Measurements from ENCODE around the gene SULT4A1.
A peak's percentile ranks its signal among the peaks of the same experiment; 100 is the strongest.
"Not testable (repeated sequence)": the region's sequence is repeated elsewhere in the genome, so short reads cannot be mapped to it uniquely, and the experiment has no call there.

Gene SULT4A1

DNA sequence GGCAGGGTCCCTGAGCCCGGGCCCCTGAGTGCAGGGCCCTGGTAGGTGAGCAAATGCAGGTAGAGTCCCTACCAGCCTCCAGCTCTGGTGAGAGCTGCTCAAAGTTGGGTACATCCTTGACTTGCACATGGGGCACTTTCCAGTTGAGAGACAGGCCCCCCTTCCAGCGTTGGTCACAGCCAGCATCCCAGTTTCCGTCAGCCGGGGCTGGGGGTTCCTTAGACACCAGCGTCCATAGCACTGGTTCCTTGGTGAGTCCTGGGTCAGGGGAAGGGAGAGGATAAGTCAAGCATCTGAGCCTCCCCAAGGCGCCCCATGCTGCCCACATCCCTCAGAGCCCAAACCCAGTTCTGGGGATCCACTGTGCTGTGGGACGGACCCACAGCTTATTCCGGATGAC lies 23.9 kb upstream of the SULT4A1 start:
- DNase-seq, result no peak

DNA sequence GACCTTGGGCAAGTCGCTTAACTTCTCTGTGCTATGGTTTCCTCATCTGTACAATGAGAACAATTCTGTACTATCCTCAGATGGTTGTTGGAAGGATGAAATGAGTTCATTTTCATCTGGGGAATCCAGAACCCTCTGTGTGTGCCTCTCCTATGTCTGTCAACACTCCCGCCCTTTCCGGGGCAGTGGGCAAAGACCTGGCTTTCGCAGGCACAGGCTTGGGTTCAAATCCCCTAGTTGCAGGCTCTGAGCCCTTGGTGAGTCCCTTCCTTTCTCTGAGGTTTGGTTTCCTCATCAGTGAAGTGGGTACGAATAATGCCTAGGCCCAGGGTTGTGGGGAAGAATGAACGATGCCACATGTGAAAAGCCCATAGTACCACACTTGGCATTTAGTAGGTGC lies 23.5 kb upstream of the SULT4A1 start:
- DNase-seq, result no peak

DNA sequence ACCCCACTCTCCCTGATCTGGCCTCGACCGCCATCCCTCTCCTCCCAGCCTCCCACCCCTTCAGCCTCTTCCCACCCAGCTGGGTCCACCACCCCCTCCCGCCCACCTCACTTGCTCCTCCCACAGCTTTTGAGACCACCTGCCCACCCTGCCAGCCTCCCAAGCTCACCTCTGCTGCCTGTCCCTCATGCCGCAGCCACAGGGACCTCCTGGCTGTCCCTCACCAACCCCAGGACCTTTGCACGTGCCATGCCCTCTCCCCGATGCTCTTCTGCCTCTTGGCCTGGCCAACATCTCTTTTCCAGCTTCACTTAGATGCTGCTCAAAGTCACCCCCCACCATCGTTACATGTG lies 23.0 kb upstream of the SULT4A1 start:
- no peak for DNase-seq

DNA sequence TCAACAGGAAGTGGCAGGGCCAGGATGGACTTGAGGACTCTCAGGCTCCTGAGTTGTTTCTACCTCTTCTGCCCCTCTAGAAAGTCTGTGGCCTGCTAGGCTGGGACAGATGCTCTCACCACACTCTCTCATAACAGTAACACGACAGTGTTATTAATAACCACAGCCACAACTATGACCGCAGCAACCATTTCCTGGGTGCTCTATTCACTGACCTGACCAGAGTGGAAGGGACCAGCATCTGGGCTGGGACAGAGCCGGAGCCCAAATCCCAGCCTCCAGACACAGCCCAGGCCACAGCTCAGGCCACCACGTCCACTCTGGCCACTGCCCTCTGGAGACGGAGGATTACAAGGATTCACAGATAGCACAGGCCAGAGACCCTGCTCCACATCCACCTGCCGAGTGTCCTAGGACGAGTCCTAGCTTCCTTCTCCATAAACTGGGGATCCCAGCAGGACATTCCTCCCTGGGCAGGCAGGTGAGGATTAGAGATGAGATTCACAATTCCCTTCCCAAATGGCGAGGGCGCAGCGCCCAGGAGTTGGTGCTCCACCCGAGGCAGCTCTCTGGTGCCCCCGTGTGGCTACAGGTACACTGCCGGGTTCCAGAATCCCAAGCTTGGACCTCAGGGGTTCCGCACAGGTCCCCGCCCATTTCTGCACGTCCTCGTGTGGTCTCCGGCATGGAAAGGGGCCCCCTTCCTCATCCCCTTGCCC lies 22.4 kb upstream of the SULT4A1 start:
- peak; percentile 32 for DNase-seq

DNA sequence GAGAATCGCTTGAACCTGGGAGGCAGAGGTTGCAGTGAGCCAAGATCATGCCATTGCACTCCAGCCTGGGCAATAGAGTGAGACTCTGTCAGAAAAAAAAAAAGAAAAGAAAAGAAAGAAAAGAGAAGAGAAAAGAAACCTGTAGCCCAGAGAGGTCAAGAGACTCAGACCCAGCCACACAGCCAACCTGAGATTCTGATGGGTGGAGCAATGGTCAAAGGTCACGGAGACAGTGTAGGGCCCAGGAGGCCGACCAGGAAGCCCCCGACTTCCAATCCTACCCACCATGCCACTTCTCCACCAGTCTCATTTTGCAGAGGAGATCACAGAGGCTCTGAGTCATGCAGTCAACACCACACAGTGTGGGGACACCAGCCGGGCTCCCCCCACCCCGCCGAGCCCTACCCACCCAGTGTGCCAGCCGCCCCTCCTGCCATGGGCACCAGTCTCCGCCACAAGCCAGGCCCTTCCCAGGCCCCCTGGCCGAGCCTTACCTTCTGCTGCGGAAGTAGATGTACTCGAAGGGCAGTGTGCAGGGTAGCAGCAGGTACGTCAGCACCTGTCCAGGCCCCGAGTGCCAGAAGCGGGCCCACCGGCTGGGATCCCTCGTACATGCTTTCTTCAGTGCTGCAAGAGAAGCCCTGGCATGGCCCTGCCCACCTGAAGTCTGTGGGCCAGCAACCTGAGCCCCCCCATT lies 21.6 kb upstream of the SULT4A1 start:
- no peak for DNase-seq

DNA sequence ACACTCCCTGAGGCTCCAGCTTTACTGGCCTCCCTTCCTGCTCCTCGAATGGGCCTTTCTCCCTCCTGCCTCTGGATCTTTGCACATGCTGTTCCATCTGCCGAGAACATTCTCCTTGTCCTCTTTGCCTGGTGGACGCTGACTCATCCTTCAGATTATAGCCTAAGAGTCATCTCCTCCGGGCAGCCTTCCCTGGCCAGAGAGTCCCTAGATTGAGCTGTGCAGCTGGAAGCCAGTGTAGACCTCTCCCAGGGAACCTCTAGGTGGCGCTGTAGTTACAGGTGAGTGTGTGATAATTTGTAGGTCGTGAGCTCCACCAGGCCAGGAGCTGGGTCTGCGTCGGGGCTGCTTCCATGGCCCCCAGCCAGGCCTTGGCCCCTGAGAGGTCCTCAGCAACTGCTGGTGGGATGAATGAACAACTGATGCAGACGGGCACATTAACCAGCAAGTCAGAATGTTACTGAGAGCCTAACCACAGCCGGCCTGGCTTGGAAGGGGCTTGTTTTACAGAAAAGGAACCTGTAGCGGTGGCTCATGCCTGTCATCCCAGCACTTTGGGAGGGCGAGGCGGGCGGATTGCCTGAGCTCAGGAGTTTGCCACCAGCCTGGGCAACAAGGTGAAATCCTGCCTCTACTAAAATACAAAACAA lies 20.8 kb upstream of the SULT4A1 start:
- DNase-seq, result peak; percentile 72

DNA sequence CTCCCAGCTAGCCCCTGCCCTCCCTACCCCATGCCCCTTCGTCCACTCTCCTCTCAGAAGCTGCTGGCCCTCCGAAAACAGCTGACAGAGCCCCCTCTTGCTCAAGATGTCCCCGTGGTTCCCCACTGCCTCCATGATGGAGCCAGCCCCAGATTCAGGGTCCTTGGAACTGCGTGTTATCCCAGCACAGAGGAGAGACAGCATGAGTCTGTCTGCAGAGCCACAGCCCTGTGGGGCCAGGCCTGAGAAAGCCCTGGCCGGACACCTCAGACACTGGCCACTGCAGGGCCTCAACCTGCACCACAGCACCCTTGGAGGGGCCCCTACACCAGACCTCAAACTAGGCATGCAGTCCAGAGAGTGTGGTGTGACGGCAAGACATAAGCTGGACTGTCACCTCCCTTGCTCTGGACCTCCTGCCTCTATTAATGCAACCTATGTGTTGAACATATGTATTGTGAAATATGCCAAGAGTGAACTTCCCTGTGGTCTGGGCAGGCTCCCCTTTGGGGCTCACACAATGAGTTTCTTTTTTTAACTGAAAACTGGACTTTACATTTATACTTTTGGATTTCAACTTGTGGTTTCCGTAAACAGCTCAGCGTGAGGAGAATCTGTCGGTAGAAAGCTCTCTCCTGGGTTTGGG lies 19.9 kb upstream of the SULT4A1 start:
- DNase-seq, result no peak

DNA sequence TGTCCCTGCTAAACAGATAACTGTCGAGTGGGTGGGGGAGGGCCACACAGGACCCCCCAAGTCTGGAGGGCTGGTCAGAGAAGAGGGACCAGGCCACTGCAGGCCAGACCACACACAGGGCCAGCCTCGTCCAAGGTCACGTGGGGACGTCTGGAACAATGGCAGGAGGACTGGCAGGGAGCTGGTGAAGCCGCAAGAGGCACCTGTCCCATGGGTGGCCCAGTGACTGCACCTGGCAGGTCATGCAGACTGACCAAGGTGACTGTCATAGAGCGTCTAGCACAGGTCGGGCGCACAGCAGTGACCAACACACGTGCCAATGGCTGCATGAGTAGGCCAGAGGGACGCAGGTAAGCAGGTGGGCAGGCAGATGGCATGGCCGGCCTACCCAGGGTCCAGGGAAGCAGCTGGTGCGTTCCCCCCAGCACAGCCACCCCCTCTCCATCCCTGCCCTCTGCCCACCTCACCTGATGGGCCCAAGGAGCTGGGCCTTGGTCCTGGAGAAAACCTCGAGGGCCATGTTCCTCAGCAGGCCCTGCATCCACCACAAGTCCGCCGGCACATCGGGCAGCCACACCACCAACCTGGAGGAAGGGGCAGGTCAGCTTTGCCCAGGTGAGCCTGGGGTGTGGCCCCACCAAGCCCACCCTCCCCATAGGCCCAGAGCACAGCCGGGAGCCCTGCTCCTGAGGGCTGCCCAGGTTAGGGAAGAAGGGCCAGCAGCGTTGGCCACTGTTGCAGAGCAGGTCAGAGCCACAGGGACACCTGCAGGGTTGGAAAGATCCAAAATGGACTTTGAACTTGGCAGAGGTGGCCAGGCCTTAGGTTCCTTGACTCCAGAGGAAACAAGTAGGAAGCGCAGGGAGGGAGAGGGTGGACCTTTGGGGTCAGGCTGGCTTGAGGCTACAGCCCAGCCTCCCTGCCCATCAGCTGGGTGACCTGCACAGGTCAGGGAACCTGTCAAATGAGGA lies 19.1 kb upstream of the SULT4A1 start:
- no peak for DNase-seq

DNA sequence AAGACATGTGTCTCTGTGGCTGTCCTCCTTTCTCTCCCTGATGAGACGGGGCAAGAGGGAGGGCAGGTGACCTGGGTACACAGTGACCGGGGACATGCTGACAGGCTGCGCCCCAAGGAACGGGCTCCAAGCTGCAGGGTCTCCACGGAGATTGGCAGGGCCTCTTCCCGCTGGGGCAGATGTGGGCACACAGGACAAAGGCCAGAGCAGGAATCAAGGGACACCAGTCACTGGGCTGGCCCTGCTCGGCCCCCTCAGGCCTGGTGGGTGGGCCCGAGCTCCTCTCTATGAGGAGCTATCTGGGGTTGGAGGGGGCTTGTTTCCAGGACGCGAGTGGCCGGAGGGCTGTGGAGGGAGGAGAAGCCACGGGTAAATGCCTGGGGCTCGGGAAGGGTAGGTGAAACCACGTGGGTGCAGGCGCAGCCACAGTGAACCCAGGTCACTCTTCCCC lies 18.3 kb upstream of the SULT4A1 start:
- DNase-seq, result no peak

DNA sequence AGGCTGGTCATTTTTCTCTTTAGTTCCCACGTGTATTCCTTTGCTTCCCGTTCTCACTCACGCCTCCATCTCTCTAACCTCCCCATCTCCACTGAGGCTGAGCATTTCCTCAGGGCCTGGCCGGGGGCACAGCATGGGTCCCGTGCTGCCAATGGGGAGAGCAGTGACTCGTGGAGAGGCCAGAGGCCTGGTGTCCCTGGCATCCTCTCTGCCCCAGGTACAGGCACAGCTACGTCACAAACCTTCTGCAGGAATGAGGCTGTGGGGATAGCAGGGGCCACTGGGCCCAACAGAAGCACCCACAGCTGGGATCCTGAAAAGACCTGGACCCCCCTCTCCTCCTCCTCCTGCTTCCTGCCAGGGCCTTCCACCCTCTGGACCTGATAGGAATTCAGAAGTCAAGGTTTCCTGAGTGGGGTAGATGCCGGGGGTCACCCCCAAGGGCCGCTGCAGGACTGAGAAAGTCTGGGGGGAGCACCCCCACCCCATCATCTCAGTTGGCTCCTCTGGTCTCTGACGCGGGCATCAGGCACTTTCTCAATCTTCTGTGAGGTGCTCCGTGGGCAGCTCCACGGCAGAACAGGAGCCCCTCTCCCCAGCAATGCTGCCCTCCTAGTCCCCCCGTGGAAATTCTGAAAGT lies 17.7 kb upstream of the SULT4A1 start:
- DNase-seq, result no peak

DNA sequence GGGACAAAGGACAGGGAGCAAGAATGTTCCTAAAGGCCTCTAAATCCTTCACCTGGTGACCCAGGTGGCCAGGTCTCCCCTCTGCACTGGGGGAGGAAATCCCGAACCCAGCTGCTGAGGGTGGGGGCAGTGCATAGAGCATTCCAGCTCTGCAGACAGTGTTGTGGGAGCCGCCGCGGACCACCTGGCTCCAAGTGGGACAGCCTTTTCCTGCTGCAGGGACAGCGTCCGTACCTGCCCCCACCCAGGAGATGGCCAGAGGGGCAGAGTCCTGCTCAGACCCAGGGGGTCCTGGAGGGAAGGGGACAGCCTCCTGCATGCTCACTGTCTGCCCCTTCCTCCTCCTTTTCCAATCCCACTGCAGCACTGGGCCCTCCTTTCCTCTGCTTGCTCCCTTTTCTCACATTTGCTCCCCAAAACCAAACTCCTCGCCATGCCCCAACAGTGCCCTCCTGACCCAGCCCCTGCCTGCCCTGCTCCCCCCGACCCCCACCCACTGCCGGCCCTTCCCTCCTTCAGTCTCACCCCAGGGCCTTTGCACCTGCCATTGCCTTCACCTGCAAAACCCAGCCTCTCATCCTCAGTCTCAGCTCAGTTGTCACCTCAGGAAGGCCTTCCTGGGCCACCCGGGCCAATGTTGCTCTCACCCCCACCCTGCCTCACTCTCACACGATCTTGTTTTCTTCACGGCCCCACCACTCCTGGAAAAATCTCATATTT lies 16.7 kb upstream of the SULT4A1 start:
- DNase-seq, result no peak

DNA sequence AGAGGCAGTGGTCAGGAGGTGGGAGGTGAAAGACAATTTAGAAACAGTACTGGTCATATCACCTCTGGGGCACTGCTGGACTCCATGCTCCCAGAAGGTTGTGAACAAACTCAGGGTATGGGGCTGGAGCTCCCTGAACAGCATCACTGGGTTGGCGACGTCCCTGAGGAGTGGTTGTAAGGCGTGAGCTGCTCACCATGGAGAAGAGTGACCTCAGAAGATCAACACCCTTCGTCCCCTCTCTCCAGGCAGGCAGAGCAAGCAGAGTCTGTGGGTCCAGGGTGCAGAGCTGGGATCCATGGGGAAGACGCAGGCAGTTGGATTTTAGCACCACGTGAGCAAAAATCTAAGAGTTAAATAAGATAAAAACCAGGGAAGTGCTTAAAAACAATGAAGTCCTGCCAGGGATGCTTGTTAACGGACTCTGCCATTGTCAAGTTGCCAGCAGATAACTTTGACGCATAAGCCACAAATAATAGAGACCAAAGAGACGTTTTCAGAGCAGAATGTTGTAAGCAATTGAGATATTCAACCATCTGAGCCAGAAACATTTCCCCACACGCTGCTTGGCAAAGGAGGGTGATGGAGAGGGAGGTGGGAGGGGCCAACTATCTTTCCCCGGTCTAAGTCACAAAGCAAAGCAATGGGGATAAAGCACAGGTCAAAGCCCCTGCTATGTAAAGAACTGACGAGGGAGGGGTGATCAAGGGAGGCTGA lies 15.9 kb upstream of the SULT4A1 start:
- DNase-seq, result no peak

DNA sequence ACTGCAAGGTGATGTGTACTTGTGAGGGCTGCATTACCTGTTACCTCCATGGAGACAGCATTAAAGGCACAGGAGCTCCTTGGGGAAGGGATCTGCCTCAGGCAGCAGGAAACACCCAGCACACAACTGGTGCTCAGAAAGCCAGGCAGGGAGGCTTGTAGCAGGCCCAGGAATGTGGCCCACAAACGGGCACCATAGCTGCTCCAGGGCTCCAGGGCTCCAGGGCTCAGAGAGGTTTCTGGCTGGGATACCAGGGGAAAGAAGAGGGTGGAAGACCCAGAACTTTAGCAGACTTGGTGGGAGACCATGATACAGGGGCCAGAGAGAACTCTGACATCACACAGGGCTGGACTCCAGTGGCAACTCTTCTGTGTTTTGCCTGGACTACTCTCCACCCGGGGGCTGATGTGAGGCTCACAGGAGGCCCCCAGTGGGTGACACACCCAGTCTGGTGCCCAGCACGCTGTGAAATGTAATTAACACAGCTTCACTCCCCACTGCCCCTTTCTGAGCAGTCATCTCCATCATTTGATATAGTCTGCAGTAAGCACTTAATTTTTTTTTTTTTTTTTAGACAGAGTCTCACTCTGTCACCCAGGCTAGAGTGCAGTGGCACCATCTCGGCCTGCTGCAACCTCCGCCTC lies 14.7 kb upstream of the SULT4A1 start:
- DNase-seq, result no peak

DNA sequence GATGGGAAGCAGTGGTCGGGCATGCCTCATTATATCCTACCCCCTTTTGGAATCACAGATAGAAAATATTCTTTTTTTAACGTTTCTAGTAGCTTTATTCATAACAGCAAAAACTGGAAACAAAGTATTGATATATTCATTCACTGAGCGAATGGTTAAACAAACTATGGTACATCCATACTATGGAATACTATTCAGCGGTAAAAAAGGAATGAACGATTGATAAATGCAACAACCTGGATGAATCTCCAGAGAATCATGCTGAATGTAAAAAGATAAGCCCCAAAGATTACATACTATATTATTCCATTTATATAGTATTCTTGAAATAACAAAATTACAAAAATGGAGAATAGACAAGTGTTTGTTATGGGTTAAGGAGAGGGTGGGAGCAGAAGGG lies 7.5 kb upstream of the SULT4A1 start:
- no peak for DNase-seq

DNA sequence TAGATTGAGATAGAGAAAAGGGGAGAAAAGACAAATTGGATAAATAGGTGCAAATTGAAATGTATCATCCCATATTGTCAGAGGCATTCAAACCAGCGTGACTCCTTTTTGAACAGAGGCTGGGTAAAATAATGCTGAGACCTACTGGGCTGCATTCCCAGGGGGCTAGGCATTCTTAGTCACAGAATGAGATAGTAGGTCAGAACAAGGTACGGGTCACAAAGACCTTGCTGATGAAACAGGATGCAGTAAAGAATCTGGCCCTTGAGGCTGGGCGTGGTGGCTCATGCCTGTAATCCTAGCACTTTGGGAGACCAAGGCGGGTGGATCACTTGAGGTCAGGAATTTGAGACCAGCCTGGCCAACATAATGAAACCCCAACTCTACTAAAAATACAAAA lies 6.7 kb upstream of the SULT4A1 start:
- DNase-seq, result not testable (repeated sequence)

DNA sequence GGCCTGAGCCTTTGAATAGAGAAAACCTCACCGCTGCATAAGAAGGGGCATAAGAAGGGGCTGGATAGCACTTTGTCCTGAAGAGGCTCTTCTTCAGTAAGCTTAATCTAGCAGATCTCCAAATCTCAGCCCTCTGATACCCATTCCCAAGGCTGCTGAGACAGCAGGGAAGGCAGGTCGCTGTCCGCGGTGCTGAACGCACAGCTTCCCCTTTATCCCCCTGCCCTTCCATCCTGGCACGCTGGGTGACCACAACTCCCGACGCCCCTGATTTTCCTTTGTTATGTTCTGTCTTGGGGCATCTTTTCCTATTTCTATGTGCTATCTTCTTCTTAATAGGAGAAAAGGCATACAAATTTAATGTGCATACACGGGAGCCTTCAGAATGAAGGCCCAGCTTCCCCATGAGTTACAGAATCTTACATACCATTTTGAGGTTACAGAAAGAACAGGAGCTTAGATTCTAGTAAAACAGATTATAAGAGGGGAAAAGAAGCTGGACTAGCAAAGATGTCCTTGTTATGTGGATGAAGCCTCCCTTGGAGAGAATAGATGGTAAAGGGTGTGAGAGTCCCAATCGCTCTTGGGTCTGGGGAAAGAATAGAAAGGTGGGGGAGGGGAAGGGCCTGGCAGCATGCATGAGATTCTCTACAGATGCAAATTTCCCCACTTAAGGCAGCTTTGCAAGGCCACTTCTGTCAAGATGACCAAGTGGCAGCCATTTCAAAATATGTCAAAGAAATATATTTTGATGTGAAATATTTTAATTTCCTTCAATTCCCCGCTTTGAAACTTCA lies 5.7 kb upstream of the SULT4A1 start:
- DNase-seq, result peak; percentile 67

DNA sequence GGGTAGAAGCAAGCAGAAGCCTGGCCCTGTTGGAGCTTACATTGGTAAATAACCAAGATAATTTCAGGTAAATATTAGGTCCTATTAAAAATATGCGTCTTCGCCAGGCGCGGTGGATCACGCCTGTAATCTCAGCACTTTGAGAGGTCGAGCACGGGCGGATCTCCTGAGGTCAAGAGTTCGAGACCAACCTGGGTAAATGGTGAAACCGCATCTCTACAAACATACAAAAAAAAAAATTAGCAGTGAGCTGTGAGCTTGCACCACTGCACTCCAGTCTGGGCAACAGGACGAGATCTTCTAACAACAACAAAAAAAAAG lies 529 bp upstream of the SULT4A1 start:
- no peak for DNase-seq

DNA sequence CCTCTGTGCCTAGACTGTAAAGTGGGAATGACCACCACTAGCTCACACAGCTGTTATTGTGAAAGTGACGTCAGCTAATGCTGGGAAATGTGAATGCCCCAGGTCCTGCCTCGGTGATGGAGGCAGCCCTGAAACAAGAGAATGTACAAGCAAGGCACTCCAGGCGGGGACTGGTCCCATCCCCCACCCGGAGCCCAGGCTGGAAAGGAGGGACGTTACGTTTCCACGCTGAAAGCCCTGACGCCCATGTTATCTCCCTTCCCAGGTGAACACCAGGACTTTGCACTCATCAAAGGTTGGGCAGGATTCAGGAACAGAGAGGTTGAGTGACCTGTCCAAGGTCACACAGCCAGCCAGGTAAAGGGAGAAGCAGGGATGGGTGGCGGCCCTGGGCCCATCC lies 784 bp downstream of the SULT4A1 start:
- DNase-seq, result peak; percentile 21

DNA sequence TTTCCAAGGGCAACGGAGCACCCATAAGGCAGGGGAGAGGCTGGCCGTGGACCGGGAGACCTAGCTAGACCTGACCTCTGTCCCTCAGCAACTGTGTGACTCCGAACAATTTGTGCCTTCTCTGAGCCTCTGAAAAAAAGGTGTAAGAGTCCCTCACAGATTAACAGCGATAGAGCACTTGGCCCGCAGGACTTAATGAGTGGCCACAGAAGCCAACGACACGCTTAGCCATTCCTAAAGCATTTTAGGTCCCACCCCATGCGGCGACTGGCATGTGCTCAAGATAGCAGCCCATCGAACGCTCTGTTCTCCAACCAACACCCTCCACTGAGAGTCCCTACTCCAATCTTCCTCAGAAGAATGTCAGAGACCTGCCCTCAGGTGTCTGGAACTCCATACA lies 1.5 kb downstream of the SULT4A1 start:
- DNase-seq, result no peak
